ENCODE data around the gene PPP3CA.

The PPP3CA gene

GRCh38 chr4:101347267-101347556, at the start of gene PPP3CA:
TSS of gene PPP3CA (minus strand) at chr4:101347526.
- peak within 1 kb of the TSS; percentile 96 for H3K27ac ChIP-seq
- no peak for TF ChIP-seq CTCF (conservative IDR thresholded peaks at IDR 0.05)

- TF ChIP-seq CTCF (conservative IDR thresholded peaks at IDR 0.05), result no peak
- no peak overlapping the region for H3K27ac ChIP-seq
Measured at GRCh38 chr4:101393256-101393655, 45.9 kb upstream of the PPP3CA start.

GRCh38 chr4:101370663-101371210, 23.4 kb upstream of the PPP3CA start:
- no peak; the same call in 1 of the 2 replicates for TF ChIP-seq CTCF (conservative IDR thresholded peaks at IDR 0.05)
- H3K27ac ChIP-seq, result no peak overlapping the region

GRCh38 chr4:101367201-101367600, 19.9 kb upstream of the PPP3CA start:
- H3K27ac ChIP-seq, result no peak overlapping the region
- no peak for TF ChIP-seq CTCF (conservative IDR thresholded peaks at IDR 0.05)

GRCh38 chr4:101366331-101366730, 19.0 kb upstream of the PPP3CA start:
- no peak overlapping the region for H3K27ac ChIP-seq
- no peak for TF ChIP-seq CTCF (conservative IDR thresholded peaks at IDR 0.05)

GRCh38 chr4:101357751-101358150, 10.4 kb upstream of the PPP3CA start:
- no peak for TF ChIP-seq CTCF (conservative IDR thresholded peaks at IDR 0.05)

GRCh38 chr4:101356928-101357327, 9.6 kb upstream of the PPP3CA start:
- no peak overlapping the region for H3K27ac ChIP-seq
- TF ChIP-seq CTCF (conservative IDR thresholded peaks at IDR 0.05), result no peak

More at GRCh38 chr4:101357751-101358150, 10.4 kb upstream of the PPP3CA start:
- no peak overlapping the region for H3K27ac ChIP-seq
